Stimulated activated naive CD8-positive, alpha-beta T cell treated with anti-CD3 and anti-CD28 coated beads, Interleukin-15, Interleukin-2, amounts not matched to agents 100 U/mL and 50 U/mL, for 24 hours (primary cell): ENCODE results near the gene HOXB2.

Experiments used
- ATAC-seq: fragments of 150-1000 bp; cut with Tn5 transposase; one replicate; pipeline ENCODE4 v1.10.0; 2021
- DNase-seq: peaks from one replicate; pipeline ENCODE4 v3.0.0; 2021

Gene HOXB2

GRCh38 chr17:48565925-48566710 is 21.2 kb upstream of the HOXB2 start:
- DNase-seq, result no peak
- no peak for ATAC-seq

GRCh38 chr17:48565022-48565554 is 20.2 kb upstream of the HOXB2 start:
- no peak for ATAC-seq
- no peak for DNase-seq

- DNase-seq (no peak), ATAC-seq (no peak)
Observed at GRCh38 chr17:48564188-48565021, 19.5 kb upstream of the HOXB2 start.

- no peak for DNase-seq
- ATAC-seq, result no peak
Observed at GRCh38 chr17:48563867-48564187, 18.9 kb upstream of the HOXB2 start.

- no peak for DNase-seq
- no peak for ATAC-seq
Observed at GRCh38 chr17:48563385-48563838, 18.5 kb upstream of the HOXB2 start.

- ATAC-seq (no peak), DNase-seq (no peak)
Observed at GRCh38 chr17:48562934-48563333, 18.0 kb upstream of the HOXB2 start.

- no peak for DNase-seq
- ATAC-seq, result no peak
Observed at GRCh38 chr17:48561884-48562810, 17.2 kb upstream of the HOXB2 start.

DNA sequence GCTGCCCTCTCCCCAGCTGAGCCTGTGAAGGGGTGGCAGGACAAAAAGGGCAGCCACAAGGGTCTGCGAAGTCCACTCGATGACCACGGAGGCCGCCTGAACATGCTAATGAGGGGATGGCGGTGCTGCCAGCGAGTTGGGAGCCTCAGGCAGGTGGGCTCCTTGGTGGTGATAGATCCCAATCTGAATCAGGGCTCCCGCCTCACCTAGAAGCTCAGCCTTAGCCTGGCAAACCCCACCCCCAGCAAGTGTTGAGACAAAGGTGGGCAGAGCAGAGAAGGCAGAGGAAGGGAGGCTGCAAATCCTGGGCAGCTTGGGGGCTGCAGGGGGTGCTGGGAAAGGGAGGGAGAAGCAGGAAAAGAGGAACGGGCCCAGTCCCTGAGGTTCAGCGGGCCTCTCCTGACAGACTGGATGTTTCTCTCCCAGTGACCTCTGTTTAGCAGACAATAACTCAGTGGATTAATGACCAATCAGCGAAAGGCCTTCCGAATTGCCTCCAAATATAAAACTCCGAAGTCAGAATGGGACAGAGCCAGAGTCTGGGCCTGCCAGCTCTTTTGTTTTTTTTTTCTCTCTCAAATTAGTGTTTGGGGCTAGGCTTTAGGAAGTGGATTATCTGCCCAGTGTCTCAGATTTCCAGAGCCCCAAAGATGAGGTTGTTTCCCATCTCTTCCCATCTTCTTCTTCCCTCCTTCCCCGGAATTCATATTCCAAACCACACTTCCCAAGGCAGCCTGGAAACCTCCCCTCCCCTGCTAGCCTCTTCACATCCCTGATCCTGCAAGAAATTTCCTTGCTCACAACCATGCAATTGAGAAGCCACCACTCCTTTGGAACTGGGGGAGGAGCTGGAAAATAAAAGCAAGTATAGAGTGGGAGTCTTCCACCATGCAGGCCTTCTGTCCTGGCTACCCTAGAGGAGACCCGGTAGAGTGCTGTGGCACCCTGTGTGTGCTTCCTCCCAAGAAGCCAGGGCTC is 15.2 kb upstream of the HOXB2 start:
- no peak for DNase-seq
- ATAC-seq, result no peak

GRCh38 chr17:48559122-48559839 is 14.4 kb upstream of the HOXB2 start:
- no peak for DNase-seq

DNA sequence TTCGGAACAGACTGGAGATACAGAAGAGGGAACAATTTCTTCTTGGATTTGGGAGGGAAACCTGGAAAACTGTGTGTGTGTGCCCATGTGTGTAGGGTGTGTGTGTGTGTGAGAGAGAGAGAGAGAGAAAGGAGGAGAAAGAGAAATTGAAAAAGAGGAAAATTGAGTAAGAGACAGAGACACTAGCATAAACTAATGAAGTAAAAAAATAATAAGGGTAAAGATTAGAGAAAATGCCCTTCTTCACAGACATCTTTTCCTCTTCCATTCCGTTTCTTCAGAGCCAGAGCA is 13.9 kb upstream of the HOXB2 start:
- DNase-seq, result no peak
- no peak for ATAC-seq

More at GRCh38 chr17:48559122-48559839, 14.4 kb upstream of the HOXB2 start:
- no peak for ATAC-seq

- DNase-seq (no peak), ATAC-seq (no peak)
Observed at GRCh38 chr17:48558057-48558830, 13.3 kb upstream of the HOXB2 start.

GRCh38 chr17:48556576-48557401 is 11.9 kb upstream of the HOXB2 start:
- ATAC-seq (no peak), DNase-seq (no peak)

GRCh38 chr17:48556229-48556575 is 11.3 kb upstream of the HOXB2 start:
- ATAC-seq (no peak), DNase-seq (no peak)

DNA sequence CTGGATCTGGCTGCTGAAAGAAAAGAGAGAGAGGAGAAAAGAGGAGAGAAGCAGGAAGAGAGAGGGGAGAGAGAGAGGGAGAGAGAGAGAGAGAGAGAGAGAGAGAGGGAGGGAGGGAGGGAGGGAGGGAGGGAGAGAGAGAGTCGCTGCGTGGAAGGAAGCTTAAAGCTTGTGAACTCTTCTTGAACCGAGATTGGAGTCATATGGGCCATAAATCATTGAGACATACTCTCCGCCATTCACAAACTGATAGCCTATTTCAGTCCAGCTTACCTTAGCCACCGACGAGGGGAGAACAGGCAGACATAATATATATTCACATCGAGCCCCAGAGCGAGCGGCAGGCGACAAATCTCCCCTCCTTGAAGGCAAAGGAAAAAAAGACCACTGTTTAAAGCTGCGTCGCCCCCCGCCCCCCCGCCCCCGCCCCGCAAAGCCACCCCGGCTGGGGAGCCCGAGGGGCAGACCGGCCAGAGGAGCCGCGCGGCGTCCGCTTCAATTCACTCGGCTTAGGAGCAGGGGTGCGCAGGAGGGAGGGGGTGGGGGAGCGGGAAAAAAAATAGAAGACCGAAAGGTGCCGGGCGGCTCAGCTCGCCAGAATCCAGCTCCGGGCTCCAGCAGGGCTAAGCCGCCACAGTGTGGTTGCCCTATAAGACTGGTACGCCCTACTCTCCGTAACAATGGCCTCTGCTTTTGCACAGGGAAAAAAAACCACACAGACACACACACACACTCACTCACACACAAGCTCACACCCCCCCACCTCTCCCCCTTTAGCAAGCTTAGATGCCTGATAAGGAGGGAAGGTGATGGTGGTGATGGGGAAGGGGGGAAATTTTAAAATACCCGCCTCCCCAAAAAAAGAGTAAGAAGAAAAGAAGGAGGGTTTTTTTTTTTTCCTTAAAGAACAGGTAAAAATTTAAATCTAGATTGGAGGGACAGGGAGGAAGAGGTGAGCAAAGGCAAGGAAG is 10.6 kb upstream of the HOXB2 start:
- ATAC-seq, result peak; percentile 19
- no peak for DNase-seq

GRCh38 chr17:48554412-48555257 is 9.7 kb upstream of the HOXB2 start:
- DNase-seq (no peak), ATAC-seq (no peak)

GRCh38 chr17:48553826-48554225 is 8.9 kb upstream of the HOXB2 start:
- DNase-seq (no peak), ATAC-seq (no peak)

GRCh38 chr17:48553190-48553547 is 8.3 kb upstream of the HOXB2 start:
- DNase-seq (no peak), ATAC-seq (no peak)
